Measurements from ENCODE around the gene SS18. TPM values are rescaled to one million over a fixed set of nuclear protein-coding genes. Genes with fewer than 3 reads are reported as not detected.

The SS18 gene
- total RNA-seq, 4 donors from 2014 or later, result 108 to 287 (median 123) TPM

- H3K4me3 ChIP-seq (ENCODE audit: low read depth, poor library complexity, severe bottlenecking), result no peak overlapping the region
- no peak for TF ChIP-seq CTCF (IDR thresholded peaks at IDR 0.05)
- no peak for TF ChIP-seq POLR2A (IDR thresholded peaks at IDR 0.05)
- no peak for DNase-seq (ENCODE audit: low spot score in 2 of 2)
- intact Hi-C loops (cut with DNase I; ENCODE audit: low total_unique reads), result no loop called here
Measured at GRCh38 chr18:26071020-26071419, 19.4 kb downstream of the SS18 start.

- TF ChIP-seq CTCF (IDR thresholded peaks at IDR 0.05) (no peak), POLR2A (IDR thresholded peaks at IDR 0.05) (no peak)
- DNase-seq (ENCODE audit: low spot score in 2 of 2), result no peak
- no peak overlapping the region for H3K4me3 ChIP-seq (ENCODE audit: low read depth, poor library complexity, severe bottlenecking)
- intact Hi-C loops (cut with DNase I; ENCODE audit: low total_unique reads), result no loop called here
- 89 to 90% methylated on average over 2 of the region's 2 CpGs for WGBS, 2 donors
Measured at GRCh38 chr18:26059357-26059756, 31.1 kb downstream of the SS18 start.

GRCh38 chr18:26057344-26057773 is 33.1 kb downstream of the SS18 start:
- no peak overlapping the region for H3K4me3 ChIP-seq (ENCODE audit: low read depth, poor library complexity, severe bottlenecking)
- 68% methylated on average over 7 of the region's 7 CpGs for WGBS, 2 donors
- intact Hi-C loops (cut with DNase I; ENCODE audit: low total_unique reads), result no loop called here
- no peak for TF ChIP-seq POLR2A (IDR thresholded peaks at IDR 0.05)
- no peak for TF ChIP-seq CTCF (IDR thresholded peaks at IDR 0.05)
- DNase-seq (ENCODE audit: low spot score in 2 of 2), result no peak

GRCh38 chr18:26056291-26056690 is 34.1 kb downstream of the SS18 start:
- TF ChIP-seq CTCF (IDR thresholded peaks at IDR 0.05), result no peak
- TF ChIP-seq POLR2A (IDR thresholded peaks at IDR 0.05), result no peak
- WGBS, 2 donors, result 90 to 100% methylated on average over 1 of the region's 1 CpG
- intact Hi-C loops (cut with DNase I; ENCODE audit: low total_unique reads), result no loop called here
- DNase-seq (ENCODE audit: low spot score in 2 of 2), result no peak
- no peak overlapping the region for H3K4me3 ChIP-seq (ENCODE audit: low read depth, poor library complexity, severe bottlenecking)

- TF ChIP-seq CTCF (IDR thresholded peaks at IDR 0.05) (no peak), POLR2A (IDR thresholded peaks at IDR 0.05) (no peak)
- H3K4me3 ChIP-seq (ENCODE audit: low read depth, poor library complexity, severe bottlenecking), result no peak overlapping the region
- intact Hi-C loops (cut with DNase I; ENCODE audit: low total_unique reads), result no loop called here
- DNase-seq (ENCODE audit: low spot score in 2 of 2), result no peak
Measured at GRCh38 chr18:26052505-26052904, 37.9 kb downstream of the SS18 start.

- WGBS, 2 donors, result 47 to 53% methylated on average over 1 of the region's 1 CpG
- TF ChIP-seq POLR2A (IDR thresholded peaks at IDR 0.05) (no peak), CTCF (IDR thresholded peaks at IDR 0.05) (no peak)
- no peak for DNase-seq (ENCODE audit: low spot score in 2 of 2)
- H3K4me3 ChIP-seq (ENCODE audit: low read depth, poor library complexity, severe bottlenecking), result no peak overlapping the region
- intact Hi-C loops (cut with DNase I; ENCODE audit: low total_unique reads), result no loop called here
Measured at GRCh38 chr18:26051843-26052242, 38.6 kb downstream of the SS18 start.

Data from lower leg skin (tissue), 4 donors.